Measurements from ENCODE around the gene MDGA2. TPM values are rescaled to one million over a fixed set of nuclear protein-coding genes. Genes with fewer than 3 reads are reported as not detected.

MDGA2 gene
- total RNA-seq, 1 experiment from 2014 or later: not detected

GRCh38 chr14:47297374-47297773, 378.0 kb downstream of the MDGA2 start:
- no peak overlapping the region for H3K4me3 ChIP-seq (replicated peaks in 1 of 2; ENCODE audit: low read depth in 1 of 2, low read length in 2 of 2)
- no peaks in the 10 kb centered on the region for H3K27me3 ChIP-seq (ENCODE audit: insufficient read depth, low read length)
- H3K79me2 ChIP-seq (ENCODE audit: insufficient read depth, low read length): no peaks in the 10 kb centered on the region
- TF ChIP-seq TCF7L2 (IDR thresholded peaks at IDR 0.05; ENCODE audit: borderline replicate concordance, extremely low read depth, insufficient read depth, insufficient read length): no peak
- no peak for TF ChIP-seq CEBPB (IDR thresholded peaks at IDR 0.05; ENCODE audit: low read depth)
- no peak for TF ChIP-seq POLR2AphosphoS5 (IDR thresholded peaks at IDR 0.05; ENCODE audit: low read depth, low read length)
- no peak for TF ChIP-seq CTCF (IDR thresholded peaks at IDR 0.05 in 2 of 3, conservative IDR thresholded peaks at IDR 0.05 in 1 of 3; ENCODE audit: borderline replicate concordance in 1 of 3, insufficient read depth in 1 of 3, low read depth in 2 of 3, low read length in 2 of 3)
- no peak for TF ChIP-seq ZFX (IDR thresholded peaks at IDR 0.05)
- TF ChIP-seq ZNF274 (IDR thresholded peaks at IDR 0.05; ENCODE audit: low read depth, low read length): no peak
- no peak for TF ChIP-seq POLR2A (IDR thresholded peaks at IDR 0.05; ENCODE audit: borderline replicate concordance, extremely low read depth, insufficient read depth, insufficient read length)
- TF ChIP-seq JUND (IDR thresholded peaks at IDR 0.05): no peak
- TF ChIP-seq REST (IDR thresholded peaks at IDR 0.05; ENCODE audit: low read depth): no peak
- no peak for TF ChIP-seq EGR1 (IDR thresholded peaks at IDR 0.05; ENCODE audit: low read depth)
- TF ChIP-seq FOSL1 (IDR thresholded peaks at IDR 0.05; ENCODE audit: low read depth): no peak
- TF ChIP-seq SIN3A (IDR thresholded peaks at IDR 0.05; ENCODE audit: low read depth): no peak
- no peak for TF ChIP-seq CBX3 (IDR thresholded peaks at IDR 0.05; ENCODE audit: low read depth)
- TF ChIP-seq EZH2 (IDR thresholded peaks at IDR 0.05): no peak
- H4K20me1 ChIP-seq (ENCODE audit: insufficient read depth): no peaks in the 10 kb centered on the region
- intact Hi-C loops (cut with micrococcal nuclease): no loop called here
- ATAC-seq: no peak
- H3K9me3 ChIP-seq (ENCODE audit: control insufficient read depth in 1 of 2, insufficient read depth in 1 of 2, low read depth in 1 of 2, low read length in 2 of 2): no peaks in the 10 kb centered on the region
- DNase-seq (ENCODE audit: low read depth, low spot score): no peak
- no peak overlapping the region for H3K27ac ChIP-seq (ENCODE audit: low read depth, low read length)
- H3K9ac ChIP-seq (ENCODE audit: low read length): no peak overlapping the region
- no peak overlapping the region for H2AFZ ChIP-seq (ENCODE audit: low read depth, low read length, poor library complexity, severe bottlenecking)
- H3K4me2 ChIP-seq (ENCODE audit: low read length): no peak overlapping the region
- no TSS peak for BruUV-seq (replicated peaks)
- H3K36me3 ChIP-seq (ENCODE audit: control insufficient read depth in 1 of 2, insufficient read depth in 2 of 2, low read length in 2 of 2): no peaks in the 10 kb centered on the region
- no peaks in the 10 kb centered on the region for H3K4me1 ChIP-seq (ENCODE audit: control insufficient read depth in 1 of 2, insufficient read depth in 2 of 2, low read length in 2 of 2)
- RAD21 ChIA-PET (ENCODE audit: low non-redundant PET in 1 of 2, low total read pairs in 2 of 2, uncharacterized antibody in 2 of 2, unreplicated experiment in 2 of 2): no interaction called here
- CTCF ChIA-PET: no interaction called here
- no peaks in the 10 kb centered on the region for H3K9me2 ChIP-seq (ENCODE audit: insufficient read depth)
- POLR2A ChIA-PET: no interaction called here
